SU-DHL-6 (cell line): ENCODE measurements around the gene PTRH2.

Experiments used
- H2AFZ ChIP-seq: fragments of 200-600 bp; sonication (generic); 2 replicates; pipeline ENCODE4 v1.6.1; 2014; ENCODE audit warnings: low read depth, mild to moderate bottlenecking, moderate library complexity, mixed read lengths, antibody characterized with exemption, low read length; ENCODE audit not compliant: severe bottlenecking
- H3F3A ChIP-seq: fragments of 200-600 bp; shearing (Covaris generic); 2 replicates; pipeline ENCODE4 v1.6.0; 2016; ENCODE audit warnings: antibody characterized with exemption, mild to moderate bottlenecking; ENCODE audit not compliant: insufficient read depth
- H3K27ac ChIP-seq: fragments of 200-600 bp; sonication (generic); 2 replicates; pipeline ENCODE4 v1.5.1; 2016; ENCODE audit warnings: low read depth, mild to moderate bottlenecking, low read length, moderate library complexity, mixed read lengths
- H3K27me3 ChIP-seq: fragments of 200-600 bp; sonication (generic), shearing (Covaris generic); 2 replicates; pipeline ENCODE4 v1.6.0; 2014; ENCODE audit warnings: mild to moderate bottlenecking, low read length
- H3K36me3 ChIP-seq: fragments of 200-600 bp; sonication (generic); 2 replicates; pipeline ENCODE4 v1.6.1; 2014; ENCODE audit warnings: mild to moderate bottlenecking, low read length, mixed read lengths
- H3K4me2 ChIP-seq: fragments of 300-600, 200-600 bp; shearing (Covaris generic), sonication (generic); 2 replicates; pipeline ENCODE4 v1.6.0; 2014; ENCODE audit warnings: low read length, low read depth, mild to moderate bottlenecking; ENCODE audit not compliant: poor library complexity, severe bottlenecking
- H3K4me3 ChIP-seq: fragments of 200-600 bp; sonication (generic); 2 replicates; pipeline ENCODE4 v1.5.1; 2014; ENCODE audit warnings: antibody characterized with exemption, low read length, mild to moderate bottlenecking, mixed read lengths; ENCODE audit not compliant: insufficient read depth, poor library complexity, severe bottlenecking
- H3K79me2 ChIP-seq: fragments of 200-600 bp; sonication (generic); 2 replicates; pipeline ENCODE4 v1.6.1; 2014; ENCODE audit warnings: mild to moderate bottlenecking, low read length, moderate library complexity; ENCODE audit not compliant: insufficient read depth
- H3K9ac ChIP-seq: fragments of 200-600 bp; sonication (generic); 2 replicates; pipeline ENCODE4 v1.7.0; 2014; ENCODE audit warnings: mild to moderate bottlenecking, low read length
- H3K9me2 ChIP-seq: fragments of 200-600 bp; sonication (generic); replicated peaks from 2 replicates; pipeline ENCODE4 v1.6.1; 2014; ENCODE audit warnings: low read length; ENCODE audit not compliant: insufficient read depth
- H3K9me3 ChIP-seq: fragments of 200-600 bp; sonication (generic); 2 replicates; pipeline ENCODE4 v1.6.1; 2014; ENCODE audit warnings: low read length, mixed read lengths; ENCODE audit not compliant: insufficient read depth
- H4K20me1 ChIP-seq: fragments of 200-600 bp; sonication (generic); 2 replicates; pipeline ENCODE4 v1.6.1; 2014; ENCODE audit warnings: low read depth, mild to moderate bottlenecking, antibody characterized with exemption, low read length, moderate library complexity, mixed read lengths
- CTCF ChIP-seq: fragments of 200-600 bp; sonication (generic); IDR thresholded peaks from one replicate; pipeline ENCODE4 v1.5.1; 2017; ENCODE audit warnings: antibody characterized with exemption, mild to moderate bottlenecking, low read length, moderate library complexity; ENCODE audit not compliant: insufficient read depth, poor library complexity, severe bottlenecking
- EZH2phosphoT487 ChIP-seq: fragments of 200-600 bp; sonication (generic), shearing (Covaris generic); conservative IDR thresholded peaks from 2 replicates; pipeline ENCODE4 v1.6.1; 2018; ENCODE audit warnings: mild to moderate bottlenecking, antibody characterized with exemption, low read length, moderate library complexity, mixed read lengths

The PTRH2 gene

GRCh38 chr17:59699786-59700185 lies 7.4 kb downstream of the PTRH2 start:
- Histone ChIP-seq H3K9me2 (no peaks in the 10 kb centered on the region), H4K20me1 (peaks cover 4% of the 10 kb centered on the region; the same call in 1 of the 2 replicates), H3F3A (peaks cover 21% of the 10 kb centered on the region; the same call in 1 of the 2 replicates), H3K36me3 (peaks cover 7% of the 10 kb centered on the region; the same call in 1 of the 2 replicates), H3K27ac (no peak overlapping the region), H3K9ac (no peak overlapping the region), H3K4me2 (no peak overlapping the region), H3K27me3 (no peaks in the 10 kb centered on the region), H3K4me3 (no peak overlapping the region), H3K79me2 (peaks cover 99% of the 10 kb centered on the region), H2AFZ (no peak overlapping the region), H3K9me3 (no peaks in the 10 kb centered on the region)
- TF ChIP-seq EZH2phosphoT487: no peak
- no peak for TF ChIP-seq CTCF

DNA sequence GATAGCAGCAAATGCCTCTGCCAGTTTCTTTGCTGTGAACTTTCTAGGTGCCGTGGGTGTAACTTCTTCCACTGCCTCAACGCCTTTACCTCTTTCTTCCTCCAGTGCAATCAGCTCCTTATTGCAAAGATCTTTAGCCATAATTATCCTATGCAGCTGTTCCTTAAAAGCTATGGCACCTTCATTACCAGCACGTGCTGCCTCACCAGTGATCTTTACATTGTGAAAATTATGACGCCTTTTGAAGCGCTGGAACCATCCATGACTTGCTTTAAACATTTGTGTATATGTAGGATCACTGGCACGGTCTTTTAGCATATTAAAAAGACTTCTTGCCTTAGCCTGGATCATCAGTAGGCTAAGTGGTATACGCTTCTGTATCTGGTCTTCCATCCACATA lies 8.0 kb downstream of the PTRH2 start:
- TF ChIP-seq CTCF (no peak), EZH2phosphoT487 (no peak)
- Histone ChIP-seq H3K4me2 (no peak overlapping the region), H2AFZ (no peak overlapping the region), H3K9me3 (no peaks in the 10 kb centered on the region), H3K36me3 (peaks cover 13% of the 10 kb centered on the region), H3K4me3 (no peak overlapping the region), H3K9me2 (no peaks in the 10 kb centered on the region), H3K27me3 (no peaks in the 10 kb centered on the region), H3F3A (peaks cover 26% of the 10 kb centered on the region; the same call in 1 of the 2 replicates), H3K79me2 (peaks cover 99% of the 10 kb centered on the region), H3K9ac (no peak overlapping the region), H4K20me1 (peaks cover 10% of the 10 kb centered on the region), H3K27ac (no peak overlapping the region)

DNA sequence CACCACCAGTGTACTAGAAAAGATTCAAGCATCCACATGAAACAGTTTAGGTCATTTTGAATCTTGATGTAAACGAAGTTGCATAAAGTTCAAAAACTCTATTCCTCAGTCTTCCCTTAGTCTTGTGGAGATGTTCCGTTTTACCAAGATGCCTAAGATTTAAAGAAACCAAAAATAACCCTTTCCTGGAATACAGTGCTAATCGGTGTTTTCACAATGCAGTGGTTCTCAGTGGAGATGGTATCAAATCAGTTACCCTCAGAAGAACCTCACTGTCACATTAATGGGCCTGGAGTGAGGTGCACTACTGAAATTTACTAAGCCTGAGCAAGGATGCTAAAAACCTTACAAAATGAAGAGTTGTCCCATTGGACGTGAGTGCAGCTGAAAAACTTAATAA lies 9.1 kb downstream of the PTRH2 start:
- Histone ChIP-seq H3K9me2 (no peaks in the 10 kb centered on the region), H3K27ac (no peak overlapping the region), H3K79me2 (peaks cover 88% of the 10 kb centered on the region), H3F3A (peaks cover 36% of the 10 kb centered on the region), H3K36me3 (peaks cover 20% of the 10 kb centered on the region), H4K20me1 (peaks cover 11% of the 10 kb centered on the region), H3K9ac (no peak overlapping the region), H2AFZ (no peak overlapping the region), H3K27me3 (no peaks in the 10 kb centered on the region), H3K9me3 (no peaks in the 10 kb centered on the region), H3K4me2 (no peak overlapping the region), H3K4me3 (no peak overlapping the region)
- no peak for TF ChIP-seq EZH2phosphoT487
- TF ChIP-seq CTCF: no peak
